HG03066 (cell line): ENCODE measurements around the gene HIKESHI.

Experiments
- ATAC-seq: cut with Tn5 transposase; IDR thresholded peaks from one replicate; pipeline ENCODE4 v1.9.1; 2021; ENCODE audit warnings: low read depth; ENCODE audit not compliant: unreplicated experiment

Gene HIKESHI

GRCh38 chr11:86374069-86374468 lies 72.0 kb downstream of the HIKESHI start:
- no peak for ATAC-seq

GRCh38 chr11:86374586-86374985 lies 72.5 kb downstream of the HIKESHI start, which contains the start of gene CCDC81:
TSS of gene CCDC81 (plus strand) at chr11:86374887. CDS start at chr11:86375164, 277 bp downstream.
- ATAC-seq: no peak

- ATAC-seq: no peak
Measured at GRCh38 chr11:86377972-86378371, 75.9 kb downstream of the HIKESHI start.

GRCh38 chr11:86380295-86381059 lies 78.4 kb downstream of the HIKESHI start:
- no peak for ATAC-seq

GRCh38 chr11:86383041-86383955 lies 81.3 kb downstream of the HIKESHI start:
- no peak for ATAC-seq

- ATAC-seq: no peak
Measured at GRCh38 chr11:86386283-86386682, 84.2 kb downstream of the HIKESHI start.

- ATAC-seq: no peak
Measured at GRCh38 chr11:86386746-86387145, 84.7 kb downstream of the HIKESHI start.

- ATAC-seq: no peak
Measured at GRCh38 chr11:86388198-86388597, 86.2 kb downstream of the HIKESHI start.

GRCh38 chr11:86390487-86390886 lies 88.4 kb downstream of the HIKESHI start:
- ATAC-seq: no peak

- no peak for ATAC-seq
Measured at GRCh38 chr11:86395061-86395551, 93.1 kb downstream of the HIKESHI start.
